GM18508 (cell line): ENCODE measurements around the gene CAMK2A.
"Not testable (repeated sequence)": the region's sequence is repeated elsewhere in the genome, so short reads cannot be mapped to it uniquely, and the experiment has no call there.

Experiments
- ATAC-seq: cut with Tn5 transposase; IDR thresholded peaks from one replicate; pipeline ENCODE4 v1.9.1; 2021; ENCODE audit warnings: moderate number of reproducible peaks; ENCODE audit not compliant: insufficient read depth, unreplicated experiment

CAMK2A gene

GRCh38 chr5:150242251-150242894, 47.2 kb downstream of the CAMK2A start:
- no peak for ATAC-seq

- no peak for ATAC-seq
These were observed 48.0 kb downstream of the CAMK2A start for GRCh38 chr5:150241298-150242160.

GRCh38 chr5:150239794-150240122, 49.8 kb downstream of the CAMK2A start:
- no peak for ATAC-seq

GRCh38 chr5:150239099-150239793, 50.3 kb downstream of the CAMK2A start:
- no peak for ATAC-seq

GRCh38 chr5:150238646-150239045, 50.9 kb downstream of the CAMK2A start:
- no peak for ATAC-seq

GRCh38 chr5:150236981-150237754, 52.4 kb downstream of the CAMK2A start:
- ATAC-seq: no peak

GRCh38 chr5:150236313-150236712, 53.3 kb downstream of the CAMK2A start:
- no peak for ATAC-seq

GRCh38 chr5:150235500-150235854, 54.1 kb downstream of the CAMK2A start:
- ATAC-seq: no peak

- ATAC-seq: no peak
These were observed 54.7 kb downstream of the CAMK2A start for GRCh38 chr5:150234576-150235499.

- not testable (repeated sequence) for ATAC-seq
These were observed 55.9 kb downstream of the CAMK2A start for GRCh38 chr5:150233706-150234105.

GRCh38 chr5:150230842-150231241, 58.7 kb downstream of the CAMK2A start:
- no peak for ATAC-seq

- no peak for ATAC-seq
These were observed 60.0 kb downstream of the CAMK2A start for GRCh38 chr5:150229571-150229970.

GRCh38 chr5:150227606-150228273, 61.8 kb downstream of the CAMK2A start:
- ATAC-seq: no peak

- ATAC-seq: no peak
These were observed 62.5 kb downstream of the CAMK2A start for GRCh38 chr5:150227036-150227435.

GRCh38 chr5:150224483-150225027, 65.0 kb downstream of the CAMK2A start:
- ATAC-seq: no peak

GRCh38 chr5:150223474-150223873, 66.1 kb downstream of the CAMK2A start:
- ATAC-seq: no peak

- ATAC-seq: no peak
These were observed 66.7 kb downstream of the CAMK2A start for GRCh38 chr5:150222906-150223305.

- no peak for ATAC-seq
These were observed 68.1 kb downstream of the CAMK2A start for GRCh38 chr5:150221471-150221870.

- ATAC-seq: no peak
These were observed 69.7 kb downstream of the CAMK2A start for GRCh38 chr5:150219861-150220260.
